ENCODE results near the gene KRTAP19-3. TPM values are rescaled to one million over a fixed set of nuclear protein-coding genes. Genes with fewer than 3 reads are reported as not detected.

The KRTAP19-3 gene
- total and polyA plus RNA-seq, 2 of the 13 experiments (the other 11 are each of a cell fraction or from before 2014, with no cell fraction given): not detected

DNA sequence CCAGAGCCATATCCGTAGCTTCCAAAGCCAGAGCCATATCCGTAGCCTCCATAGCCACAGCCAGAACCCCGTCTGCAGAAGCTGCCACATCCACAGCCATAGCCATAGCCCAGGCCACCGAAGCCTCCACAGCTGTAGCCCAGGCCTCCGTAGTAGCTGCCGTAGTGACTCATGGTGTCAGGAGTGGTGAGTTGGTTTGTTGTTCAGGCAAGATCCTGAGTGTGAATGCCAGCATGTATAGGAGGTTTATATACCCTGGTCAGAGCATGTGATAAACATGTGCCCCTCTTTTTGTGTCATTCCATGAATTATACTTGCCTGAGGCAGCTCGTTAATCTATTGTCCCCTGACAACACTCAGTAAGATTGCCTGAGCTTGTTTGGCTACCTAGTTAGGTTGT, 11.7 kb downstream of the KRTAP19-3 start, which contains the start of gene KRTAP19-1:
Gene KRTAP19-1 (minus strand): TSS at position 223 of the 400 bp plus-strand sequence. CDS start 50 bp downstream, at position 173.
- DNase-seq (ENCODE audit: low spot score): no peak
- Histone ChIP-seq H3K4me3 (replicated peaks in 1 of 3; ENCODE audit: insufficient read depth in 1 of 3, low read depth in 2 of 3, low read length in 3 of 3) (no peak within 1 kb of the TSS), H3K9ac (ENCODE audit: insufficient read depth, low read depth, low read length) (no peak within 1 kb of the TSS), H3K27ac (ENCODE audit: extremely low read length, insufficient read depth, low read length) (no peak within 1 kb of the TSS), H3K36me3 (replicated peaks in 1 of 2; ENCODE audit: control insufficient read depth in 1 of 2, insufficient read depth in 2 of 2, low read length in 2 of 2) (no peaks in the 10 kb centered on the region), H2AFZ (ENCODE audit: low read length) (no peak within 1 kb of the TSS), H3K79me2 (ENCODE audit: insufficient read depth, low read length) (no peaks in the 10 kb centered on the region), H3K27me3 (ENCODE audit: control insufficient read depth in 1 of 2, insufficient read depth in 2 of 2, low read length in 2 of 2) (no peaks in the 10 kb centered on the region), H3K9me3 (ENCODE audit: low read length) (peaks cover 86% of the 10 kb centered on the region), H3K4me1 (ENCODE audit: insufficient read depth, low read length) (no peaks in the 10 kb centered on the region), H3K4me2 (ENCODE audit: low read depth, low read length) (no peak within 1 kb of the TSS), H4K20me1 (ENCODE audit: insufficient read depth, low read length) (no peaks in the 10 kb centered on the region)
- TF ChIP-seq HIVEP1 (CRISPR knock-in tag; IDR thresholded peaks at IDR 0.05): no peak
- TF ChIP-seq PHF5A (CRISPR knock-in tag; IDR thresholded peaks at IDR 0.05; ENCODE audit: low read depth, unreplicated experiment): no peak
- no peak for TF ChIP-seq ARNT2 (CRISPR knock-in tag; IDR thresholded peaks at IDR 0.05; ENCODE audit: low read depth)
- TF ChIP-seq ZSCAN12 (CRISPR knock-in tag; IDR thresholded peaks at IDR 0.05): no peak
- TF ChIP-seq PHF20 (CRISPR knock-in tag; IDR thresholded peaks at IDR 0.05): no peak
- no peak for TF ChIP-seq SMC3 (IDR thresholded peaks at IDR 0.05; ENCODE audit: low read length)
- TF ChIP-seq, protein P1, sequence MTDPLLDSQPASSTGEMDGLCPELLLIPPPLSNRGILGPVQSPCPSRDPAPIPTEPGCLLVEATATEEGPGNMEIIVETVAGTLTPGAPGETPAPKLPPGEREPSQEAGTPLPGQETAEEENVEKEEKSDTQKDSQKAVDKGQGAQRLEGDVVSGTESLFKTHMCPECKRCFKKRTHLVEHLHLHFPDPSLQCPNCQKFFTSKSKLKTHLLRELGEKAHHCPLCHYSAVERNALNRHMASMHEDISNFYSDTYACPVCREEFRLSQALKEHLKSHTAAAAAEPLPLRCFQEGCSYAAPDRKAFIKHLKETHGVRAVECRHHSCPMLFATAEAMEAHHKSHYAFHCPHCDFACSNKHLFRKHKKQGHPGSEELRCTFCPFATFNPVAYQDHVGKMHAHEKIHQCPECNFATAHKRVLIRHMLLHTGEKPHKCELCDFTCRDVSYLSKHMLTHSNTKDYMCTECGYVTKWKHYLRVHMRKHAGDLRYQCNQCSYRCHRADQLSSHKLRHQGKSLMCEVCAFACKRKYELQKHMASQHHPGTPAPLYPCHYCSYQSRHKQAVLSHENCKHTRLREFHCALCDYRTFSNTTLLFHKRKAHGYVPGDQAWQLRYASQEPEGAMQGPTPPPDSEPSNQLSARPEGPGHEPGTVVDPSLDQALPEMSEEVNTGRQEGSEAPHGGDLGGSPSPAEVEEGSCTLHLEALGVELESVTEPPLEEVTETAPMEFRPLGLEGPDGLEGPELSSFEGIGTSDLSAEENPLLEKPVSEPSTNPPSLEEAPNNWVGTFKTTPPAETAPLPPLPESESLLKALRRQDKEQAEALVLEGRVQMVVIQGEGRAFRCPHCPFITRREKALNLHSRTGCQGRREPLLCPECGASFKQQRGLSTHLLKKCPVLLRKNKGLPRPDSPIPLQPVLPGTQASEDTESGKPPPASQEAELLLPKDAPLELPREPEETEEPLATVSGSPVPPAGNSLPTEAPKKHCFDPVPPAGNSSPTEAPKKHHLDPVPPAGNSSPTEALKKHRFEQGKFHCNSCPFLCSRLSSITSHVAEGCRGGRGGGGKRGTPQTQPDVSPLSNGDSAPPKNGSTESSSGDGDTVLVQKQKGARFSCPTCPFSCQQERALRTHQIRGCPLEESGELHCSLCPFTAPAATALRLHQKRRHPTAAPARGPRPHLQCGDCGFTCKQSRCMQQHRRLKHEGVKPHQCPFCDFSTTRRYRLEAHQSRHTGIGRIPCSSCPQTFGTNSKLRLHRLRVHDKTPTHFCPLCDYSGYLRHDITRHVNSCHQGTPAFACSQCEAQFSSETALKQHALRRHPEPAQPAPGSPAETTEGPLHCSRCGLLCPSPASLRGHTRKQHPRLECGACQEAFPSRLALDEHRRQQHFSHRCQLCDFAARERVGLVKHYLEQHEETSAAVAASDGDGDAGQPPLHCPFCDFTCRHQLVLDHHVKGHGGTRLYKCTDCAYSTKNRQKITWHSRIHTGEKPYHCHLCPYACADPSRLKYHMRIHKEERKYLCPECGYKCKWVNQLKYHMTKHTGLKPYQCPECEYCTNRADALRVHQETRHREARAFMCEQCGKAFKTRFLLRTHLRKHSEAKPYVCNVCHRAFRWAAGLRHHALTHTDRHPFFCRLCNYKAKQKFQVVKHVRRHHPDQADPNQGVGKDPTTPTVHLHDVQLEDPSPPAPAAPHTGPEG (CRISPR knock-in tag; IDR thresholded peaks at IDR 0.05): no peak
- TF ChIP-seq, protein P2, sequence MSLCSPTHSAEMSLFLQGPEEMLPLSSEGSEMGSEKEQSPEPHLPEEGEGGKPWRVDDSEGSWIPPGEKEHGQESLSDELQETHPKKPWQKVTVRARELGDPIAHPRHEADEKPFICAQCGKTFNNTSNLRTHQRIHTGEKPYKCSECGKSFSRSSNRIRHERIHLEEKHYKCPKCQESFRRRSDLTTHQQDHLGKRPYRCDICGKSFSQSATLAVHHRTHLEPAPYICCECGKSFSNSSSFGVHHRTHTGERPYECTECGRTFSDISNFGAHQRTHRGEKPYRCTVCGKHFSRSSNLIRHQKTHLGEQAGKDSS (CRISPR knock-in tag; IDR thresholded peaks at IDR 0.05; ENCODE audit: borderline replicate concordance, low read depth): no peak
- TF ChIP-seq KAT2B (IDR thresholded peaks at IDR 0.05; ENCODE audit: borderline replicate concordance, low read depth, low read length): no peak
- TF ChIP-seq, protein P3, sequence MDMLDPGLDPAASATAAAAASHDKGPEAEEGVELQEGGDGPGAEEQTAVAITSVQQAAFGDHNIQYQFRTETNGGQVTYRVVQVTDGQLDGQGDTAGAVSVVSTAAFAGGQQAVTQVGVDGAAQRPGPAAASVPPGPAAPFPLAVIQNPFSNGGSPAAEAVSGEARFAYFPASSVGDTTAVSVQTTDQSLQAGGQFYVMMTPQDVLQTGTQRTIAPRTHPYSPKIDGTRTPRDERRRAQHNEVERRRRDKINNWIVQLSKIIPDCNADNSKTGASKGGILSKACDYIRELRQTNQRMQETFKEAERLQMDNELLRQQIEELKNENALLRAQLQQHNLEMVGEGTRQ (IDR thresholded peaks at IDR 0.05; ENCODE audit: low read depth, low read length): no peak
- TF ChIP-seq, protein P3 (CRISPR knock-in tag; IDR thresholded peaks at IDR 0.05; ENCODE audit: borderline replicate concordance): no peak
- TF ChIP-seq AHR (CRISPR knock-in tag; IDR thresholded peaks at IDR 0.05): no peak
- TF ChIP-seq MEIS2 (CRISPR knock-in tag; IDR thresholded peaks at IDR 0.05): no peak
- TF ChIP-seq FLYWCH1 (CRISPR knock-in tag; IDR thresholded peaks at IDR 0.05): no peak
- TF ChIP-seq AGO2 (optimal IDR thresholded peaks at IDR 0.05; ENCODE audit: low read depth, low read length): no peak
- ATAC-seq: no peak
- ChIA-PET CTCF (ENCODE audit: low intra/inter-chr PET ratio, low total read pairs) (no interaction called here), POLR2A (no interaction called here)
- no peak for FAIRE-seq
- intact Hi-C loops (cut with micrococcal nuclease; ENCODE audit: unreplicated experiment): no loop called here
- in situ Hi-C loops (cut with HindIII; ENCODE audit: extremely low pct_ligation_motif_present, low pct_unique_long_range_greater_than_20kb): no loop called here
- 7% methylated on average over 3 of the region's 7 CpGs for WGBS (ENCODE audit: low lambda C conversion rate)
- no TSS peak for BruUV-seq (replicated peaks)
